DOHH2 (cell line): ENCODE measurements around the gene MRPL1.

ENCODE experiments used
- H3F3A ChIP-seq: fragments of 200-600 bp; sonication (generic), shearing (Covaris generic); 2 replicates; pipeline ENCODE4 v1.6.0; 2016; ENCODE audit warnings: antibody characterized with exemption, mild to moderate bottlenecking; ENCODE audit not compliant: control insufficient read depth, insufficient read depth
- H3K27ac ChIP-seq: fragments of 200-600 bp; sonication (generic); 2 replicates; pipeline ENCODE4 v1.5.1; 2014; ENCODE audit warnings: low read depth, mild to moderate bottlenecking, low read length, moderate library complexity
- H3K27me3 ChIP-seq: fragments of 200-600 bp; sonication (generic); 2 replicates; pipeline ENCODE4 v1.6.1; 2014; ENCODE audit warnings: mild to moderate bottlenecking, low read length, mixed read lengths; ENCODE audit not compliant: control insufficient read depth
- H3K36me3 ChIP-seq: fragments of 200-600 bp; sonication (generic); 2 replicates; pipeline ENCODE4 v1.6.1; 2014; ENCODE audit warnings: mild to moderate bottlenecking, low read length, moderate library complexity, mixed read lengths; ENCODE audit not compliant: control insufficient read depth
- H3K4me1 ChIP-seq: fragments of 200-600 bp; sonication (generic); 2 replicates; pipeline ENCODE4 v1.6.1; 2014; ENCODE audit warnings: mild to moderate bottlenecking, low read length, mixed read lengths; ENCODE audit not compliant: control insufficient read depth
- H3K4me2 ChIP-seq: fragments of 200-600 bp; sonication (generic); 2 replicates; pipeline ENCODE4 v1.6.0; 2014; ENCODE audit warnings: mild to moderate bottlenecking, low read length, moderate library complexity
- H3K4me3 ChIP-seq: fragments of 200-600 bp; sonication (generic); 2 replicates; pipeline ENCODE4 v1.5.1; 2014; ENCODE audit warnings: mild to moderate bottlenecking, low read length, mixed read lengths
- H3K79me2 ChIP-seq: fragments of 200-600 bp; sonication (generic); 2 replicates; pipeline ENCODE4 v1.6.1; 2014; ENCODE audit warnings: mild to moderate bottlenecking, low read length, mixed read lengths; ENCODE audit not compliant: control insufficient read depth
- H3K9me2 ChIP-seq: fragments of 200-600 bp; sonication (generic); replicated peaks from 2 replicates; pipeline ENCODE4 v1.6.1; 2014; ENCODE audit warnings: mild to moderate bottlenecking, low read length, mixed read lengths; ENCODE audit not compliant: control insufficient read depth
- H3K9me3 ChIP-seq: fragments of 200-600 bp; sonication (generic); 2 replicates; pipeline ENCODE4 v1.6.1; 2014; ENCODE audit warnings: antibody characterized with exemption, low read length, mixed read lengths; ENCODE audit not compliant: control insufficient read depth, insufficient read depth
- H4K20me1 ChIP-seq: fragments of 200-600 bp; sonication (generic); 2 replicates; pipeline ENCODE4 v1.6.0; 2014; ENCODE audit warnings: low read depth, mild to moderate bottlenecking, antibody characterized with exemption, low read length, moderate library complexity; ENCODE audit not compliant: control insufficient read depth, insufficient read depth
- EZH2phosphoT487 ChIP-seq: fragments of 200-600 bp; sonication (generic); IDR thresholded peaks from 2 replicates; pipeline ENCODE4 v1.6.1; 2017; ENCODE audit warnings: borderline replicate concordance, mild to moderate bottlenecking, antibody characterized with exemption, low read length, moderate library complexity, mixed read lengths
- TF ChIP-seq, protein P1 (sequence below): fragments of 200-600 bp; sonication (generic); IDR thresholded peaks from one replicate; pipeline ENCODE4 v1.5.1; 2014; ENCODE audit warnings: antibody characterized with exemption, mild to moderate bottlenecking, low read depth, low read length; ENCODE audit not compliant: poor library complexity, severe bottlenecking

Gene MRPL1

GRCh38 chr4:77865259-77865658, 2.6 kb downstream of the MRPL1 start:
- Histone ChIP-seq H3K79me2 (peaks cover 72% of the 10 kb centered on the region), H3K27ac (no peak overlapping the region), H3K9me3 (no peaks in the 10 kb centered on the region), H3K4me1 (peaks cover 27% of the 10 kb centered on the region), H3K9me2 (no peaks in the 10 kb centered on the region), H3K36me3 (peaks cover 22% of the 10 kb centered on the region), H3K4me3 (no peak overlapping the region), H3K27me3 (no peaks in the 10 kb centered on the region), H3K4me2 (no peak overlapping the region), H3F3A (0 out of 2 replicates have a peak, but pooled peaks cover 2% of the 10 kb centered on the region), H4K20me1 (no peaks in the 10 kb centered on the region)
- TF ChIP-seq EZH2phosphoT487 = no peak
- TF ChIP-seq, protein P1, sequence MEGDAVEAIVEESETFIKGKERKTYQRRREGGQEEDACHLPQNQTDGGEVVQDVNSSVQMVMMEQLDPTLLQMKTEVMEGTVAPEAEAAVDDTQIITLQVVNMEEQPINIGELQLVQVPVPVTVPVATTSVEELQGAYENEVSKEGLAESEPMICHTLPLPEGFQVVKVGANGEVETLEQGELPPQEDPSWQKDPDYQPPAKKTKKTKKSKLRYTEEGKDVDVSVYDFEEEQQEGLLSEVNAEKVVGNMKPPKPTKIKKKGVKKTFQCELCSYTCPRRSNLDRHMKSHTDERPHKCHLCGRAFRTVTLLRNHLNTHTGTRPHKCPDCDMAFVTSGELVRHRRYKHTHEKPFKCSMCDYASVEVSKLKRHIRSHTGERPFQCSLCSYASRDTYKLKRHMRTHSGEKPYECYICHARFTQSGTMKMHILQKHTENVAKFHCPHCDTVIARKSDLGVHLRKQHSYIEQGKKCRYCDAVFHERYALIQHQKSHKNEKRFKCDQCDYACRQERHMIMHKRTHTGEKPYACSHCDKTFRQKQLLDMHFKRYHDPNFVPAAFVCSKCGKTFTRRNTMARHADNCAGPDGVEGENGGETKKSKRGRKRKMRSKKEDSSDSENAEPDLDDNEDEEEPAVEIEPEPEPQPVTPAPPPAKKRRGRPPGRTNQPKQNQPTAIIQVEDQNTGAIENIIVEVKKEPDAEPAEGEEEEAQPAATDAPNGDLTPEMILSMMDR = no peak

- Histone ChIP-seq H3K36me3 (peaks cover 40% of the 10 kb centered on the region), H3K27ac (no peak overlapping the region), H3K9me3 (no peaks in the 10 kb centered on the region), H3K79me2 (peaks cover 41% of the 10 kb centered on the region), H3F3A (no peaks in the 10 kb centered on the region), H3K9me2 (no peaks in the 10 kb centered on the region), H3K4me3 (no peak overlapping the region), H3K4me1 (peaks cover 4% of the 10 kb centered on the region), H3K27me3 (no peaks in the 10 kb centered on the region), H3K4me2 (no peak overlapping the region), H4K20me1 (no peaks in the 10 kb centered on the region)
- TF ChIP-seq, protein P1 = no peak
- TF ChIP-seq EZH2phosphoT487 = no peak
These were observed 10.3 kb downstream of the MRPL1 start for GRCh38 chr4:77872723-77873445.

DNA sequence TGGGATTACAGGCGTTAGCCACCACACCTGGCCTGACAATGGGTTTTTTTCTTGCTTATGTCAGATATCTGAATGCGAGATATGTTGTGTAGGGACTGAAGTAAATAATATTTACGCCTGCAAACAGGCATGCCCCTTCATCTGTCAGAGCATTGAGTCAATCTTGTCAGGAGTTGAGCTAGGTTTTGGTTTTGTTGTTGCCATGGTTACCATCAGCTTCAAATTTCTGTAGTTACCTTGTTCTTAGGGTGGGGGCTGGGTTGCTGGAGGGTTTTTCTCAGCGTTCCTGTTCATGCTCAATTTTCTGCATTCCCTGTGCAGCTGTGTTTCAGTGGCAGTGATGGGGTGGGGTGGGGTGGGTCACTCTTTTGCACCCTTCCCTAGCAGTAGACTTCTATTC, 14.5 kb downstream of the MRPL1 start:
- H3K9me3 ChIP-seq = no peaks in the 10 kb centered on the region
- no peaks in the 10 kb centered on the region for H3K27me3 ChIP-seq
- TF ChIP-seq, protein P1 = no peak
- TF ChIP-seq EZH2phosphoT487 = no peak
- H3K4me2 ChIP-seq = no peak overlapping the region
- H3K4me1 ChIP-seq = no peaks in the 10 kb centered on the region
- peaks cover 54% of the 10 kb centered on the region for H3K36me3 ChIP-seq
- H3K4me3 ChIP-seq = no peak overlapping the region
- H3K9me2 ChIP-seq = no peaks in the 10 kb centered on the region
- H3F3A ChIP-seq = no peaks in the 10 kb centered on the region
- H3K79me2 ChIP-seq = peaks cover 35% of the 10 kb centered on the region
- no peaks in the 10 kb centered on the region for H4K20me1 ChIP-seq
- no peak overlapping the region for H3K27ac ChIP-seq
